Ishikawa (cell line): ENCODE measurements around the gene WNK1.

Experiments used
- CEBPB ChIP-seq: IDR thresholded peaks from 2 replicates; pipeline ENCODE4 v1.6.1; 2012
- CREB1 ChIP-seq: IDR thresholded peaks from 2 replicates; pipeline ENCODE4 v1.6.1; 2012; ENCODE audit warnings: low read depth
- EGR1 ChIP-seq: IDR thresholded peaks from 2 replicates; pipeline ENCODE4 v1.6.1; 2012
- EP300 ChIP-seq: IDR thresholded peaks from 2 replicates; pipeline ENCODE4 v1.6.1; 2012; ENCODE audit warnings: borderline replicate concordance
- FOXM1 ChIP-seq: IDR thresholded peaks from 2 replicates; pipeline ENCODE4 v1.6.1; 2012; ENCODE audit warnings: low read depth, borderline replicate concordance
- NFIC ChIP-seq: IDR thresholded peaks from 2 replicates; pipeline ENCODE4 v1.6.1; 2012
- RAD21 ChIP-seq: IDR thresholded peaks from 2 replicates; pipeline ENCODE4 v1.6.1; 2012; ENCODE audit warnings: low read depth
- TAF1 ChIP-seq: IDR thresholded peaks from 2 replicates; pipeline ENCODE4 v1.6.1; 2012; ENCODE audit warnings: low read depth, mild to moderate bottlenecking
- TCF12 ChIP-seq: IDR thresholded peaks from 2 replicates; pipeline ENCODE4 v1.6.1; 2012; ENCODE audit warnings: low read depth
- TEAD4 ChIP-seq: IDR thresholded peaks from 2 replicates; pipeline ENCODE4 v1.6.1; 2012
- YY1 ChIP-seq: IDR thresholded peaks from 2 replicates; pipeline ENCODE4 v1.6.1; 2012; ENCODE audit warnings: low read depth
- ZBTB7A ChIP-seq: IDR thresholded peaks from 2 replicates; pipeline ENCODE4 v1.6.1; 2012; ENCODE audit warnings: low read depth
- TF ChIP-seq, protein P1 (sequence below): IDR thresholded peaks from 2 replicates; pipeline ENCODE4 v1.6.1; 2012
- TF ChIP-seq, protein P2 (sequence below): IDR thresholded peaks from 2 replicates; pipeline ENCODE4 v1.6.1; 2012
- TF ChIP-seq, protein P3 (sequence below): IDR thresholded peaks from 2 replicates; pipeline ENCODE4 v1.6.1; 2012; ENCODE audit warnings: low read depth, mild to moderate bottlenecking

Gene WNK1

DNA sequence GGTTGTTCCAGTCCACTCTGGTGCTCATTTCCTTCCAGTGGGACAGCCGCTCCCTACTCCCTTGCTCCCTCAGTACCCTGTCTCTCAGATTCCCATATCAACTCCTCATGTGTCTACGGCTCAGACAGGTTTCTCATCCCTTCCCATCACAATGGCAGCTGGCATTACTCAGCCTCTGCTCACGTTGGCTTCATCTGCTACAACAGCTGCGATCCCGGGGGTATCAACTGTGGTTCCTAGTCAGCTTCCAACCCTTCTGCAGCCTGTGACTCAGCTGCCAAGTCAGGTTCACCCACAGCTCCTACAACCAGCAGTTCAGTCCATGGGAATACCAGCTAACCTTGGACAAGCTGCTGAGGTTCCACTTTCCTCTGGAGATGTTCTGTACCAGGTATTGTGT is 127.3 kb downstream of the WNK1 start:
- no peak for TF ChIP-seq FOXM1
- no peak for TF ChIP-seq TEAD4
- no peak for TF ChIP-seq CEBPB
- TF ChIP-seq ZBTB7A, result no peak
- TF ChIP-seq, protein P1, sequence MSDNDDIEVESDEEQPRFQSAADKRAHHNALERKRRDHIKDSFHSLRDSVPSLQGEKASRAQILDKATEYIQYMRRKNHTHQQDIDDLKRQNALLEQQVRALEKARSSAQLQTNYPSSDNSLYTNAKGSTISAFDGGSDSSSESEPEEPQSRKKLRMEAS, result no peak
- TF ChIP-seq TCF12, result no peak
- no peak for TF ChIP-seq CREB1
- TF ChIP-seq RAD21, result no peak
- TF ChIP-seq EP300, result no peak
- TF ChIP-seq, protein P2, sequence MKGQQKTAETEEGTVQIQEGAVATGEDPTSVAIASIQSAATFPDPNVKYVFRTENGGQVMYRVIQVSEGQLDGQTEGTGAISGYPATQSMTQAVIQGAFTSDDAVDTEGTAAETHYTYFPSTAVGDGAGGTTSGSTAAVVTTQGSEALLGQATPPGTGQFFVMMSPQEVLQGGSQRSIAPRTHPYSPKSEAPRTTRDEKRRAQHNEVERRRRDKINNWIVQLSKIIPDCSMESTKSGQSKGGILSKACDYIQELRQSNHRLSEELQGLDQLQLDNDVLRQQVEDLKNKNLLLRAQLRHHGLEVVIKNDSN, result no peak
- TF ChIP-seq EGR1, result no peak
- no peak for TF ChIP-seq YY1
- TF ChIP-seq TAF1, result no peak
- TF ChIP-seq, protein P3, sequence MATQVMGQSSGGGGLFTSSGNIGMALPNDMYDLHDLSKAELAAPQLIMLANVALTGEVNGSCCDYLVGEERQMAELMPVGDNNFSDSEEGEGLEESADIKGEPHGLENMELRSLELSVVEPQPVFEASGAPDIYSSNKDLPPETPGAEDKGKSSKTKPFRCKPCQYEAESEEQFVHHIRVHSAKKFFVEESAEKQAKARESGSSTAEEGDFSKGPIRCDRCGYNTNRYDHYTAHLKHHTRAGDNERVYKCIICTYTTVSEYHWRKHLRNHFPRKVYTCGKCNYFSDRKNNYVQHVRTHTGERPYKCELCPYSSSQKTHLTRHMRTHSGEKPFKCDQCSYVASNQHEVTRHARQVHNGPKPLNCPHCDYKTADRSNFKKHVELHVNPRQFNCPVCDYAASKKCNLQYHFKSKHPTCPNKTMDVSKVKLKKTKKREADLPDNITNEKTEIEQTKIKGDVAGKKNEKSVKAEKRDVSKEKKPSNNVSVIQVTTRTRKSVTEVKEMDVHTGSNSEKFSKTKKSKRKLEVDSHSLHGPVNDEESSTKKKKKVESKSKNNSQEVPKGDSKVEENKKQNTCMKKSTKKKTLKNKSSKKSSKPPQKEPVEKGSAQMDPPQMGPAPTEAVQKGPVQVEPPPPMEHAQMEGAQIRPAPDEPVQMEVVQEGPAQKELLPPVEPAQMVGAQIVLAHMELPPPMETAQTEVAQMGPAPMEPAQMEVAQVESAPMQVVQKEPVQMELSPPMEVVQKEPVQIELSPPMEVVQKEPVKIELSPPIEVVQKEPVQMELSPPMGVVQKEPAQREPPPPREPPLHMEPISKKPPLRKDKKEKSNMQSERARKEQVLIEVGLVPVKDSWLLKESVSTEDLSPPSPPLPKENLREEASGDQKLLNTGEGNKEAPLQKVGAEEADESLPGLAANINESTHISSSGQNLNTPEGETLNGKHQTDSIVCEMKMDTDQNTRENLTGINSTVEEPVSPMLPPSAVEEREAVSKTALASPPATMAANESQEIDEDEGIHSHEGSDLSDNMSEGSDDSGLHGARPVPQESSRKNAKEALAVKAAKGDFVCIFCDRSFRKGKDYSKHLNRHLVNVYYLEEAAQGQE, result no peak
- TF ChIP-seq NFIC, result no peak

DNA sequence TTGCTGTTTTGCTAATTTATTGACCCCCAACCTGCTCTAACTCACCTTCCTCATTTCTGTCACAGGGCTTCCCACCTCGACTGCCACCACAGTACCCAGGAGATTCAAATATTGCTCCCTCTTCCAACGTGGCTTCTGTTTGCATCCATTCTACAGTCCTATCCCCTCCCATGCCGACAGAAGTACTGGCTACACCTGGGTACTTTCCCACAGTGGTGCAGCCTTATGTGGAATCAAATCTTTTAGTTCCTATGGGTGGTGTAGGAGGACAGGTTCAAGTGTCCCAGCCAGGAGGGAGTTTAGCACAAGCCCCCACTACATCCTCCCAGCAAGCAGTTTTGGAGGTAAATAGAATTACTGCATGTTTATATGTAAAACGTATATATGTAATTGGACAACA is 128.3 kb downstream of the WNK1 start:
- TF ChIP-seq, protein P2, result no peak
- TF ChIP-seq TAF1 (no peak), YY1 (no peak), TEAD4 (no peak), TCF12 (no peak), RAD21 (no peak), CEBPB (no peak)
- TF ChIP-seq, protein P1, result no peak
- TF ChIP-seq, protein P3, result no peak

DNA sequence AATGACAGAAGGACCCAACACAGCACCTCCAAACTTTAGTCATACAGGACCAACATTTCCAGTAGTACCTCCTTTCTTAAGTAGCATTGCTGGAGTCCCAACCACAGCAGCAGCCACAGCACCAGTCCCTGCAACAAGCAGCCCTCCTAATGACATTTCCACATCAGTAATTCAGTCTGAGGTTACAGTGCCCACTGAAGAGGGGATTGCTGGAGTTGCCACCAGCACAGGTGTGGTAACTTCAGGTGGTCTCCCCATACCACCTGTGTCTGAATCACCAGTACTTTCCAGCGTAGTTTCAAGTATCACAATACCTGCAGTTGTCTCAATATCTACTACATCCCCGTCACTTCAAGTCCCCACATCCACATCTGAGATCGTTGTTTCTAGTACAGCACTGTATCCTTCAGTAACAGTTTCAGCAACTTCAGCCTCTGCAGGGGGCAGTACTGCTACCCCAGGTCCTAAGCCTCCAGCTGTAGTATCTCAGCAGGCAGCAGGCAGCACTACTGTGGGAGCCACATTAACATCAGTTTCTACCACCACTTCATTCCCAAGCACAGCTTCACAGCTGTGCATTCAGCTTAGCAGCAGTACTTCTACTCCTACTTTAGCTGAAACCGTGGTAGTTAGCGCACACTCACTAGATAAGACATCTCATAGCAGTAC is 132.5 kb downstream of the WNK1 start:
- no peak for TF ChIP-seq EGR1
- TF ChIP-seq CEBPB, result no peak
- no peak for TF ChIP-seq FOXM1
- TF ChIP-seq, protein P2, result no peak
- TF ChIP-seq RAD21, result no peak
- no peak for TF ChIP-seq ZBTB7A
- TF ChIP-seq CREB1, result no peak
- TF ChIP-seq YY1, result no peak
- TF ChIP-seq, protein P1, result no peak
- TF ChIP-seq, protein P3, result no peak
- TF ChIP-seq NFIC, result no peak
- TF ChIP-seq EP300, result no peak
- TF ChIP-seq TCF12, result no peak
- no peak for TF ChIP-seq TEAD4
- no peak for TF ChIP-seq TAF1

DNA sequence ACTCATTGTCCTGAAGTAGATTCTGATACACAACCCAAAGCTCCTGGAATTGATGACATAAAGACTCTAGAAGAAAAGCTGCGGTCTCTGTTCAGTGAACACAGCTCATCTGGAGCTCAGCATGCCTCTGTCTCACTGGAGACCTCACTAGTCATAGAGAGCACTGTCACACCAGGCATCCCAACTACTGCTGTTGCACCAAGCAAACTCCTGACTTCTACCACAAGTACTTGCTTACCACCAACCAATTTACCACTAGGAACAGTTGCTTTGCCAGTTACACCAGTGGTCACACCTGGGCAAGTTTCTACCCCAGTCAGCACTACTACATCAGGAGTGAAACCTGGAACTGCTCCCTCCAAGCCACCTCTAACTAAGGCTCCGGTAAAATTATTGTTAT is 133.3 kb downstream of the WNK1 start:
- TF ChIP-seq EP300, result no peak
- TF ChIP-seq, protein P2, result no peak
- TF ChIP-seq TCF12, result no peak
